Mucosa of stomach (tissue), 1 donor: ENCODE measurements around the gene CBX3.

Source experiments
- H3K27me3 ChIP-seq: one replicate; pipeline ENCODE4 v1.7.0; 2013; ENCODE audit warnings: mild to moderate bottlenecking, low read length; ENCODE audit not compliant: control insufficient read depth, insufficient read depth
- H3K36me3 ChIP-seq: one replicate; pipeline ENCODE4 v1.7.0; 2013; ENCODE audit warnings: low read length; ENCODE audit not compliant: control insufficient read depth, insufficient read depth
- H3K4me1 ChIP-seq: one replicate; pipeline ENCODE4 v1.7.0; 2013; ENCODE audit warnings: mild to moderate bottlenecking, low read length; ENCODE audit not compliant: control insufficient read depth, insufficient read depth
- H3K4me3 ChIP-seq: one replicate; pipeline ENCODE4 v1.7.0; 2013; ENCODE audit warnings: low read length
- H3K9ac ChIP-seq: one replicate; pipeline ENCODE4 v1.7.0; 2013; ENCODE audit warnings: mild to moderate bottlenecking, low read length, moderate library complexity
- H3K9me3 ChIP-seq: one replicate; pipeline ENCODE4 v1.7.0; 2013; ENCODE audit warnings: mild to moderate bottlenecking, low read length, moderate library complexity; ENCODE audit not compliant: control insufficient read depth
- donor health status: Pancreatic carcinoma.

The CBX3 gene

DNA sequence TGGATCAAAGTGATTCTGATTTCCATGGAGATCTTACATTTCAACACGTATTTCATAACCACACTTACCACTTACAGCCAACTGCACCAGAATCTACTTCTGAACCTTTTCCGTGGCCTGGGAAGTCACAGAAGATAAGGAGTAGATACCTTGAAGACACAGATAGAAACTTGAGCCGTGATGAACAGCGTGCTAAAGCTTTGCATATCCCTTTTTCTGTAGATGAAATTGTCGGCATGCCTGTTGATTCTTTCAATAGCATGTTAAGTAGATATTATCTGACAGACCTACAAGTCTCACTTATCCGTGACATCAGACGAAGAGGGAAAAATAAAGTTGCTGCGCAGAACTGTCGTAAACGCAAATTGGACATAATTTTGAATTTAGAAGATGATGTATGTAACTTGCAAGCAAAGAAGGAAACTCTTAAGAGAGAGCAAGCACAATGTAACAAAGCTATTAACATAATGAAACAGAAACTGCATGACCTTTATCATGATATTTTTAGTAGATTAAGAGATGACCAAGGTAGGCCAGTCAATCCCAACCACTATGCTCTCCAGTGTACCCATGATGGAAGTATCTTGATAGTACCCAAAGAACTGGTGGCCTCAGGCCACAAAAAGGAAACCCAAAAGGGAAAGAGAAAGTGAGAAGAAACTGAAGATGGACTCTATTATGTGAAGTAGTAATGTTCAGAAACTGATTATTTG, 16.3 kb upstream of the CBX3 start:
- Histone ChIP-seq H3K36me3 (peaks cover 4% of the 10 kb centered on the region), H3K9ac (no peak overlapping the region), H3K4me1 (peaks cover 6% of the 10 kb centered on the region)

DNA sequence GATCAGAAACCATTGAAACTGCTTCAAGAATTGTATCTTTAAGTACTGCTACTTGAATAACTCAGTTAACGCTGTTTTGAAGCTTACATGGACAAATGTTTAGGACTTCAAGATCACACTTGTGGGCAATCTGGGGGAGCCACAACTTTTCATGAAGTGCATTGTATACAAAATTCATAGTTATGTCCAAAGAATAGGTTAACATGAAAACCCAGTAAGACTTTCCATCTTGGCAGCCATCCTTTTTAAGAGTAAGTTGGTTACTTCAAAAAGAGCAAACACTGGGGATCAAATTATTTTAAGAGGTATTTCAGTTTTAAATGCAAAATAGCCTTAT, 15.7 kb upstream of the CBX3 start:
- Histone ChIP-seq H3K4me1 (peaks cover 6% of the 10 kb centered on the region), H3K36me3 (peaks cover 10% of the 10 kb centered on the region)

More for the DNA sequence above, 16.3 kb upstream of the CBX3 start:
- no peaks in the 10 kb centered on the region for H3K27me3 ChIP-seq
- no peak overlapping the region for H3K4me3 ChIP-seq
- H3K9me3 ChIP-seq: no peaks in the 10 kb centered on the region

DNA sequence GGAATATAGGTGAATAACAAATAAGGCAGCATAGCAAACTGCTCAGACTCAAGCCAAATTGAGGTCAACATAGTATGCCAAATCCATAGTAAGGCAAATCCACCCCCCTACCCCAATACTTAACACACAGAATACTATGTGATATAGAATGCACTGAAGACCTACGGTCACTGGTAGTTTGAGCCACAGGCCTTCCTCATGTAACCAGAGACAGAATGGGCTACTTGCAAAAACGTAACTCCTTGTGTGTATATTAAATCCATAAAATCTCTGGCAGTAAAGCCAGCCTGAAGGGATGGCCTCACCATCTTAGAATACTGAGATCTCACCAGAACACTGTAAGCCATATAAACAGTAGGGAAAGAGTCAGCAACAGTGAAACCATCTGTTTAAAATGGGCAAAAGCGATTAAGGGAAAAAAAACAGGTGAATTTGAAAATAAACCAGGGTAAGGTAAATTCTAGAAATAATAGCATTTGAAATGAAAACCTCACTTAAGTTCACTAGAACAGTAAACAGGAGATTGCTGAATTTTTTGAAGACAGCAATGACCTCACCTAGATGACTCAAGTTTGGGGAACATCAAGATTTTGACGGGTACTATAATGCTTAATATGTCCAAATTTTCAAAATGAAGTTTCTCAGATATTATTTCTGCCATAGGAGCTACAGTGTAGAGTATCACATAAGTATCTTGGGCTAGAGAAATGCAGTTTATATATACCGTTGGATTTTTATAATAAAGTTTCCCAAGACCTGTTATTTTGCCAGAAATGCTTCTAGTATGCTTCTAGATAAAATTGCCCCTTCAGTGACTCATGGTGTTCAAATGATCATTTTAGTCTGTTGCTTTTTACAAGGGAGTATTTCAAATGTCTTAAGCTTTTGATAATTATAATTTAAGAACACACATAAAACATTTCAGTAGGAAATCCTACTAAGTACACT, 14.9 kb upstream of the CBX3 start:
- Histone ChIP-seq H3K9me3 (no peaks in the 10 kb centered on the region), H3K27me3 (no peaks in the 10 kb centered on the region), H3K36me3 (peaks cover 10% of the 10 kb centered on the region), H3K9ac (no peak overlapping the region), H3K4me3 (no peak overlapping the region), H3K4me1 (no peaks in the 10 kb centered on the region)

More for the DNA sequence above, 15.7 kb upstream of the CBX3 start:
- H3K9ac ChIP-seq: no peak overlapping the region
- no peak overlapping the region for H3K4me3 ChIP-seq
- H3K9me3 ChIP-seq: no peaks in the 10 kb centered on the region
- H3K27me3 ChIP-seq: no peaks in the 10 kb centered on the region

DNA sequence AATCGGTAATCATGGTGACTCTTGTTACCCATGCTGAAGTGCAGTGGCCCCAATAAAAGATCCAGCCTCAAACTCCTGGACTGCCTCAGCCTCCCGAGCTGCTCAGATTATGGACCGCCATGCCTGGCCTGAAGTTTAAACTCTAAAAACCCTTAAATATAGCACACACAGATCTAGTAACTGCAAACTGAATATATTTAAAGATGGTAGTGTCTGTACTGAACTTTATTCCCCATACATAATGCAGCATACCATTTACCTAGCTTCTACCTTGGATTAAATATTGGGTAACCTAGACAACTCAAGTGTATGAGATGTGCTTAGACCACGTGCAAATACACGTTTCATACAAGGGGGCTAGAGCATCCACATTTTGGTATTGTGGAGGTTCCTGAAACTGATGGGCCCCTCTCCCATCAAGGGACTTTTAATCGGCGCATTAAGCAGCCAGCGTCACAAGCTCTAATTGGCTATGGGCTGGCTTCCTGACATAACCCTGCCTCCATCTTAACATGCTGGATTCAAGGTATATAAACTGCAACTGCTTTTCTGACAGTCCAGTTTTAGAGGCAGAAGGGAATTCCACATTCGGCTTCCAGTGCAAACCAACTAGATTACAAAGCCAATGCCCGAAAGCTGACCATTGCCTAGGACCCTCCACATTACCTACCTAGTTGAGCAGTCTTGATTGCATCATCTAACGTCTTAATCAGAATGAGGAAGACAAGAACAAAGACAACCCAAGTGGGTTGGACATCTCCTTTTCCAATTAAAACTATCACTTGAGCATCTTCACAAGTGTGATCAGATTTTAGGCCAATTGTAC, 14.0 kb upstream of the CBX3 start:
- Histone ChIP-seq H3K9ac (no peak overlapping the region), H3K9me3 (no peaks in the 10 kb centered on the region), H3K4me1 (no peaks in the 10 kb centered on the region), H3K27me3 (no peaks in the 10 kb centered on the region), H3K4me3 (no peak overlapping the region), H3K36me3 (peaks cover 13% of the 10 kb centered on the region)

DNA sequence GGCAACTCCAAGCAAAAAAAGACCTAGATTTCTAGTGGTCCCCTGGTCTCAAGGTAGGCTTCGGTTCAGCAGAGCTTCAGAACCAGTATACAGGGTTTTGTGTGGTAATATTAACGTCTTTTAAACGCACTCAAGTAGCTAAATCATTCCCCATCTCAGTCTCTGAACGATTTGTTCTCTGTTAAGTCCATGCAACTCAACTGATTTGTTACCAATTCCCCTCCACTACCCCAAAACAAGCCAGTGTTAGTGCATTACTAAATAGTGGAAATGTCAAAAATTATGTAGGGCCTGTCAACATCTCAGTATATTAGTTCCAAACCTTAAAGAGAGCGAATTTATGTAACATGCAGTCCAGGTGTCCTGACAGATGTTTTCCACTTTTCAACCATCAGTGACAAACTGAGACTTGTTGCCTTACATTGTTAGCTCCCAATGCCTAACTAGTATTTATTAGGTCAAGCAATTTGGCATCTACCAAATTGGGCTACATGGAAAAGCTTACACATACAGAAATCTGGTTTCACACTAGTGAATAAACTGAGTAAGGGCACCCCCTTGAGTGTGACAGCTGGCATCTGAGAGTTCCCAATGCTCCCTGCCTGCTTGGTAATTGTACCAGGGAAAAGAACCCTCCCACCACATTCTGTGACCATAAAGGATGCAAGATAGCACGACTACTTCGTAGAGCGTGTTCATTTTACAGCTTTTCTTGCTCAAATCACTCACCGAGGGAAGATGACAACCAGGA, 13.2 kb upstream of the CBX3 start:
- no peak overlapping the region for H3K4me3 ChIP-seq

DNA sequence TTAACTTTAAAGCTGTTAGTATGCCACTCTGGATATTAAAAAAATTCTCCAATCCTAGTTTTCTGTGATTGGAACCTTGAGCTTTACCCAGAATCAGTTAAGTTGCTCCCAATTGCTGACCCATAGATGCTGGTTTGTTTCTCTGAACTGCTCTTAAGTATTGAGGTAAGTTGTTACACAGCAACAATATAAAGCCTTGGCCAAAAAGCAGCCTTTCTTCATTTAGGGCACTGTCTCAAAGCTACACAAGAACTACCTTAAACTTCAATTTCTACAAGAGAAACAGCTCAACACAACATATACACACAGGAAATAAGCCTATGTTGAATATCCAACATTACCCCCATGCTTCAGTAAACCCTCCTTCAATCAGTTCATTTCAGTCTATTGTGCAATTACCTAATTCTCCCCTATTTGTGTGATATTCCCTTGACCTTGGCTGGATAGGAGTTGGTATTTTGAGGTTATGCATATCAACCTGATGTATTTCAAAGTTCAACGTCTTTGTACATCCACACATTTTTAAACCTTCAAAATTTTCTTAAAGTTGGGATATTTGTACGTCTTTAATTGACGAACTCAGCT, 12.5 kb upstream of the CBX3 start:
- Histone ChIP-seq H3K9ac (no peak overlapping the region), H3K4me1 (peaks cover 1% of the 10 kb centered on the region), H3K9me3 (no peaks in the 10 kb centered on the region), H3K27me3 (no peaks in the 10 kb centered on the region), H3K36me3 (peaks cover 24% of the 10 kb centered on the region), H3K4me3 (no peak overlapping the region)

More for the DNA sequence above, 13.2 kb upstream of the CBX3 start:
- H3K9ac ChIP-seq: no peak overlapping the region
- no peaks in the 10 kb centered on the region for H3K27me3 ChIP-seq
- no peaks in the 10 kb centered on the region for H3K4me1 ChIP-seq
- peaks cover 18% of the 10 kb centered on the region for H3K36me3 ChIP-seq
- H3K9me3 ChIP-seq: no peaks in the 10 kb centered on the region

DNA sequence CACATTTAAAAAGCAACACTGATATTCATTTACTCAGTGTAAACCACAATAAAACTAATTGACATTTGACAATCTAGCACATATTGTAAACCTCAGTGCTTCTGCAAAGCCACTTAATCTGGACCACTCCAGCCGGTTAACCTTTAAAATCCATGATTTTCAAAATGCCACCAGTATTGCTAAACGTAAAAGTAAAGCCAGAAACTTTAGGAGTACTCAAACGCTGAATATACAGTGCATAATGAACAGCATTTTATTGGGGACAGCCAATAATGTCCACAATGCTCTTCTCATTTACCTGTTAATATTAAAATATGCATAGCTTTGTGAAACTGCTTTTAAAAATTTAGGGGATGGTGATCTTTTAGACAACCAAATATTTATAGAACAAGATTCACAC, 11.8 kb upstream of the CBX3 start:
- peaks cover 27% of the 10 kb centered on the region for H3K36me3 ChIP-seq

DNA sequence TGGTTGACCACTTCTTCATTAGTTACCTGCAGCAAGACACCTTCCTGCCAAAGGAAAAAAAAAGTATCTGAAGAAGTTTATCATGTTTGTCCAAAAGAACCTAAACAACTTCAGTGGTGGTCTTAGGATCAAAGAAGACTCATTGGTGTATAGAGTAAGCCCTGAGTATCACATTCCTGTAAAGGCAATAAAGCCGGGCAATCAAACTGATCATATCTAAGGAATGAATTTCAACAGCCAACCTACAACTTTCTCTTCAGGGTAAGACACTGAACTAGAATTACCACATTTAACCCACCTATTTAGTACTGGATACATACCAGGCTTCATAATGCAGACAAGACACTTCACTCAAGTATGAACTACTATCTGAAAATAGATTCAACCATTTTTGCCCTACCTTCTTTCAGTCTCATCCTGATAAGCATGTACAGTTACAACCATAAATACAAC, 11.1 kb upstream of the CBX3 start:
- Histone ChIP-seq H3K4me1 (peaks cover 8% of the 10 kb centered on the region), H3K9ac (no peak overlapping the region), H3K27me3 (no peaks in the 10 kb centered on the region), H3K4me3 (no peak overlapping the region), H3K36me3 (peaks cover 27% of the 10 kb centered on the region), H3K9me3 (no peaks in the 10 kb centered on the region)

More for the DNA sequence above, 11.8 kb upstream of the CBX3 start:
- Histone ChIP-seq H3K4me3 (no peak overlapping the region), H3K4me1 (peaks cover 8% of the 10 kb centered on the region), H3K9me3 (no peaks in the 10 kb centered on the region), H3K9ac (no peak overlapping the region), H3K27me3 (no peaks in the 10 kb centered on the region)

DNA sequence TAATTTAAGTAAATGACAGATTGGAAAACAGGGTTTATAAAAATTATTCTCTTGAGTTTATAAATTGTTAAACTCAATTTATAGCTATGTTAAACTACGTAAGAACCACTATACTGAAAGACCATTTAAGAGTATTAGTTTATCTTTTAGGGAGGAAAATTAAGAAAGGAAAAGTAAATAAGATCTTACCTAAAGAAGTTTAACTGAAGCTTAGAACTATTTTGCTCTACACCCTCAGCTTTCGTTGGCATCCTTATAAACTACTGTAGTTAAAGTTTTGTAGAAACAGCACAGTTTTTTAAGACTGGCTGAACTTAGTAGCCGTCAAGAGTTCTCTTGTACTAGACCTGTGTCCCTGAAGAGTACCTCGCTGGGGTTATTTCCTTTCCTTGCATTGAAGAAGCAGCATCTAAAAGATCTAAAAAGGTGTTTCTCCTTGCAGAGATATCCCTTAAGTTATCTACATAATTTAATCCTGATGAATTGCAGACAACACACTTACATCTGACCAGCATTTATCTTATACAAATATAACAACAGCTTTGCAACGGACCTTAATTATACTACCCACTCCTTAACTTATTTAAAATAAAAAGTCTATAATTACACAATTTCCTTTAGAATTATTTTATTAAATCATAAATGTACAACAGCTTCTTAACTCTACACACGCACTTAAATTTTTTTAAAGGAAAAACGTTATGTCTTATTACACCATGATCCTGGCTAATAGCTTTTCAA, 10.1 kb upstream of the CBX3 start:
- Histone ChIP-seq H3K9ac (no peak overlapping the region), H3K27me3 (no peaks in the 10 kb centered on the region), H3K4me3 (no peak overlapping the region), H3K9me3 (no peaks in the 10 kb centered on the region), H3K4me1 (peaks cover 16% of the 10 kb centered on the region), H3K36me3 (peaks cover 27% of the 10 kb centered on the region)

DNA sequence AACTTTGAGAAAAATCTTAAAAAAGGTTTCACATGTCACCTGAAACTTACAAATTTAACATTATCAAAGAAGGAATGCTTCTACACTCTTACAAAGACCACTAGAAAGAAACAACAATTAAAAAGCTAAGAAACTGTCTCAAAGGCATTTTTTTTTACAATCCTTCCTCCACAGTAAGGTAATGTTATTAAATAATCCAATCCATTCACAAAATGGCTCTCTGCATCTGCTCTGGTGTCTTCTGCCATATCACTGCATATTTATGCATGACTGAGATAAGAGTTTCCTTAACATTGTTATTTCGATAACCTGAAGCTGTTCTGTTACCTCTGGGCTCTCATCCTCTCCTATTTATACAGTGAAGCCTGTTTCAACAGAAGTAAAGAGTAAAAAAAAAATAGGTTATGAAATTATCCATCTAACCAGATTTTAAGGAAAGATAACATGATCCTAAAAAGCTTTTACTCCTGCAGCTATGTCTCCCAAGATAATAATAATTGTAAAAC, 9.5 kb upstream of the CBX3 start:
- Histone ChIP-seq H3K9ac (no peak overlapping the region), H3K4me3 (no peak overlapping the region), H3K36me3 (peaks cover 31% of the 10 kb centered on the region), H3K27me3 (no peaks in the 10 kb centered on the region), H3K9me3 (no peaks in the 10 kb centered on the region), H3K4me1 (peaks cover 21% of the 10 kb centered on the region)
